ENCODE results near the gene LARP4B. TPM values are rescaled to one million over a fixed set of nuclear protein-coding genes. Genes with fewer than 3 reads are reported as not detected.

The LARP4B gene
- polyA plus RNA-seq, 1 donor from 2014 or later = 14.2 TPM

- Histone ChIP-seq H3K4me3 (ENCODE audit: low read length) (no peak overlapping the region), H3K27me3 (ENCODE audit: insufficient read depth, low read depth, low read length) (no peaks in the 10 kb centered on the region), H3K9ac (ENCODE audit: low read length) (no peak overlapping the region), H3K4me2 (ENCODE audit: low read length) (no peak overlapping the region), H2AFZ (ENCODE audit: low read depth, low read length) (no peak overlapping the region), H3K9me2 (ENCODE audit: insufficient read depth, low read length) (no peaks in the 10 kb centered on the region), H3K36me3 (ENCODE audit: insufficient read depth, low read length) (peaks cover 6% of the 10 kb centered on the region), H4K20me1 (ENCODE audit: insufficient read depth) (no peaks in the 10 kb centered on the region), H3K9me3 (ENCODE audit: low read length) (no peaks in the 10 kb centered on the region), H3K27ac (ENCODE audit: low read length) (no peak overlapping the region), H3K79me2 (replicated peaks; ENCODE audit: insufficient read depth, low read length) (no peaks in the 10 kb centered on the region), H3F3A (ENCODE audit: insufficient read depth, low read length, poor library complexity, severe bottlenecking) (no peaks in the 10 kb centered on the region)
- no peak for TF ChIP-seq SMC3 (conservative IDR thresholded peaks at IDR 0.05; ENCODE audit: poor library complexity)
These were observed 116.0 kb downstream of the LARP4B start for GRCh38 chr10:815338-816090.

GRCh38 chr10:814536-815302 is 116.8 kb downstream of the LARP4B start:
- H3K4me2 ChIP-seq (ENCODE audit: low read length) = no peak overlapping the region
- TF ChIP-seq SMC3 (conservative IDR thresholded peaks at IDR 0.05; ENCODE audit: poor library complexity) = no peak
- TF ChIP-seq EP300 (conservative IDR thresholded peaks at IDR 0.05; ENCODE audit: poor library complexity, severe bottlenecking) = no peak
- no peak for TF ChIP-seq POLR2AphosphoS5 (IDR thresholded peaks at IDR 0.05)
- TF ChIP-seq RAD21 (conservative IDR thresholded peaks at IDR 0.05) = no peak
- no peak for TF ChIP-seq EZH2 (IDR thresholded peaks at IDR 0.05; ENCODE audit: borderline replicate concordance, insufficient read depth, low read length, poor library complexity, severe bottlenecking)
- no peaks in the 10 kb centered on the region for H3K9me2 ChIP-seq (ENCODE audit: insufficient read depth, low read length)
- no peak overlapping the region for H3K27ac ChIP-seq (ENCODE audit: low read length)
- no peaks in the 10 kb centered on the region for H4K20me1 ChIP-seq (ENCODE audit: insufficient read depth)
- peaks cover 8% of the 10 kb centered on the region for H3K36me3 ChIP-seq (ENCODE audit: insufficient read depth, low read length)
- H3F3A ChIP-seq (ENCODE audit: insufficient read depth, low read length, poor library complexity, severe bottlenecking) = no peaks in the 10 kb centered on the region
- no peak overlapping the region for H2AFZ ChIP-seq (ENCODE audit: low read depth, low read length)
- H3K4me3 ChIP-seq (ENCODE audit: low read length) = no peak overlapping the region
- H3K9me3 ChIP-seq (ENCODE audit: low read length) = no peaks in the 10 kb centered on the region
- H3K9ac ChIP-seq (ENCODE audit: low read length) = no peak overlapping the region
- no peaks in the 10 kb centered on the region for H3K79me2 ChIP-seq (replicated peaks; ENCODE audit: insufficient read depth, low read length)
- no peaks in the 10 kb centered on the region for H3K27me3 ChIP-seq (ENCODE audit: insufficient read depth, low read depth, low read length)

DNA sequence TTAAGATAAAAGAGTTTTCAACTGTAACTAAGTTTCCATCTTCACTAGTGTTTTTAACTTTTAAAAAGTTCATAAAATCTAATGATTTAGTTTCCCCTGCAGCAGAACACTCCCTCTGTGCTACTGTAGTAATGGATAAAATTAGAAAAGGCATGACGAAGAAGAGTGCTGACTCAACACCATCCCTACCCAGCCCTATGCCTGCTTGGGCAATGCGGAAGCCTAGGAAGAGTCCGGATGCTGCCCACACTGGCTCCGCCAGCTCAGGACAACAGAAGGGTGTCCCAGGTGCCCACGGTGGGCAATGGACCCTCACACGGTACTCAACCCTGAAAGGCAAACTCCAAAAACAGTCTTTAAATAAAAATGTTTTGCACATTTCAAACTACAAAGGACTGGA is 118.2 kb downstream of the LARP4B start:
- H3K9ac ChIP-seq (ENCODE audit: low read length) = no peak overlapping the region
- no peak overlapping the region for H2AFZ ChIP-seq (ENCODE audit: low read depth, low read length)
- H3K4me3 ChIP-seq (ENCODE audit: low read length) = no peak overlapping the region
- H3K36me3 ChIP-seq (ENCODE audit: insufficient read depth, low read length) = peaks cover 11% of the 10 kb centered on the region
- H3F3A ChIP-seq (ENCODE audit: insufficient read depth, low read length, poor library complexity, severe bottlenecking) = no peaks in the 10 kb centered on the region
- no peaks in the 10 kb centered on the region for H3K27me3 ChIP-seq (ENCODE audit: insufficient read depth, low read depth, low read length)
- no peak for TF ChIP-seq RAD21 (conservative IDR thresholded peaks at IDR 0.05)
- TF ChIP-seq MXI1 (conservative IDR thresholded peaks at IDR 0.05; ENCODE audit: poor library complexity, severe bottlenecking) = no peak
- TF ChIP-seq TAF1 (IDR thresholded peaks at IDR 0.05; ENCODE audit: low read depth) = no peak
- TF ChIP-seq, protein P1, sequence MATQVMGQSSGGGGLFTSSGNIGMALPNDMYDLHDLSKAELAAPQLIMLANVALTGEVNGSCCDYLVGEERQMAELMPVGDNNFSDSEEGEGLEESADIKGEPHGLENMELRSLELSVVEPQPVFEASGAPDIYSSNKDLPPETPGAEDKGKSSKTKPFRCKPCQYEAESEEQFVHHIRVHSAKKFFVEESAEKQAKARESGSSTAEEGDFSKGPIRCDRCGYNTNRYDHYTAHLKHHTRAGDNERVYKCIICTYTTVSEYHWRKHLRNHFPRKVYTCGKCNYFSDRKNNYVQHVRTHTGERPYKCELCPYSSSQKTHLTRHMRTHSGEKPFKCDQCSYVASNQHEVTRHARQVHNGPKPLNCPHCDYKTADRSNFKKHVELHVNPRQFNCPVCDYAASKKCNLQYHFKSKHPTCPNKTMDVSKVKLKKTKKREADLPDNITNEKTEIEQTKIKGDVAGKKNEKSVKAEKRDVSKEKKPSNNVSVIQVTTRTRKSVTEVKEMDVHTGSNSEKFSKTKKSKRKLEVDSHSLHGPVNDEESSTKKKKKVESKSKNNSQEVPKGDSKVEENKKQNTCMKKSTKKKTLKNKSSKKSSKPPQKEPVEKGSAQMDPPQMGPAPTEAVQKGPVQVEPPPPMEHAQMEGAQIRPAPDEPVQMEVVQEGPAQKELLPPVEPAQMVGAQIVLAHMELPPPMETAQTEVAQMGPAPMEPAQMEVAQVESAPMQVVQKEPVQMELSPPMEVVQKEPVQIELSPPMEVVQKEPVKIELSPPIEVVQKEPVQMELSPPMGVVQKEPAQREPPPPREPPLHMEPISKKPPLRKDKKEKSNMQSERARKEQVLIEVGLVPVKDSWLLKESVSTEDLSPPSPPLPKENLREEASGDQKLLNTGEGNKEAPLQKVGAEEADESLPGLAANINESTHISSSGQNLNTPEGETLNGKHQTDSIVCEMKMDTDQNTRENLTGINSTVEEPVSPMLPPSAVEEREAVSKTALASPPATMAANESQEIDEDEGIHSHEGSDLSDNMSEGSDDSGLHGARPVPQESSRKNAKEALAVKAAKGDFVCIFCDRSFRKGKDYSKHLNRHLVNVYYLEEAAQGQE (IDR thresholded peaks at IDR 0.05; ENCODE audit: borderline replicate concordance) = no peak
- TF ChIP-seq, protein P2, sequence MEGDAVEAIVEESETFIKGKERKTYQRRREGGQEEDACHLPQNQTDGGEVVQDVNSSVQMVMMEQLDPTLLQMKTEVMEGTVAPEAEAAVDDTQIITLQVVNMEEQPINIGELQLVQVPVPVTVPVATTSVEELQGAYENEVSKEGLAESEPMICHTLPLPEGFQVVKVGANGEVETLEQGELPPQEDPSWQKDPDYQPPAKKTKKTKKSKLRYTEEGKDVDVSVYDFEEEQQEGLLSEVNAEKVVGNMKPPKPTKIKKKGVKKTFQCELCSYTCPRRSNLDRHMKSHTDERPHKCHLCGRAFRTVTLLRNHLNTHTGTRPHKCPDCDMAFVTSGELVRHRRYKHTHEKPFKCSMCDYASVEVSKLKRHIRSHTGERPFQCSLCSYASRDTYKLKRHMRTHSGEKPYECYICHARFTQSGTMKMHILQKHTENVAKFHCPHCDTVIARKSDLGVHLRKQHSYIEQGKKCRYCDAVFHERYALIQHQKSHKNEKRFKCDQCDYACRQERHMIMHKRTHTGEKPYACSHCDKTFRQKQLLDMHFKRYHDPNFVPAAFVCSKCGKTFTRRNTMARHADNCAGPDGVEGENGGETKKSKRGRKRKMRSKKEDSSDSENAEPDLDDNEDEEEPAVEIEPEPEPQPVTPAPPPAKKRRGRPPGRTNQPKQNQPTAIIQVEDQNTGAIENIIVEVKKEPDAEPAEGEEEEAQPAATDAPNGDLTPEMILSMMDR (IDR thresholded peaks at IDR 0.05; ENCODE audit: poor library complexity, severe bottlenecking) = no peak
- no peak for TF ChIP-seq EZH2 (IDR thresholded peaks at IDR 0.05; ENCODE audit: borderline replicate concordance, insufficient read depth, low read length, poor library complexity, severe bottlenecking)
- no peak for TF ChIP-seq SMC3 (conservative IDR thresholded peaks at IDR 0.05; ENCODE audit: poor library complexity)
- no peak for TF ChIP-seq EP300 (conservative IDR thresholded peaks at IDR 0.05; ENCODE audit: poor library complexity, severe bottlenecking)
- no peak for TF ChIP-seq POLR2AphosphoS5 (IDR thresholded peaks at IDR 0.05)
- no peak overlapping the region for H3K27ac ChIP-seq (ENCODE audit: low read length)
- H3K4me2 ChIP-seq (ENCODE audit: low read length) = no peak overlapping the region
- H4K20me1 ChIP-seq (ENCODE audit: insufficient read depth) = no peaks in the 10 kb centered on the region
- H3K9me2 ChIP-seq (ENCODE audit: insufficient read depth, low read length) = no peaks in the 10 kb centered on the region
- no peaks in the 10 kb centered on the region for H3K9me3 ChIP-seq (ENCODE audit: low read length)
- H3K79me2 ChIP-seq (replicated peaks; ENCODE audit: insufficient read depth, low read length) = no peaks in the 10 kb centered on the region
